Stimulated activated CD4-positive, alpha-beta T cell treated with anti-CD3 and anti-CD28 coated beads, Interleukin-12 subunit alpha, Interleukin-12 subunit beta, amount 100 ng/mL, for 4 hours (primary cell): ENCODE results near the gene CLEC18A.
"Not testable (repeated sequence)": the region's sequence is repeated elsewhere in the genome, so short reads cannot be mapped to it uniquely, and the experiment has no call there.

Experiments used
- DNase-seq: peaks from one replicate; pipeline ENCODE4 v3.0.0-alpha.2; 2020

CLEC18A gene

DNA sequence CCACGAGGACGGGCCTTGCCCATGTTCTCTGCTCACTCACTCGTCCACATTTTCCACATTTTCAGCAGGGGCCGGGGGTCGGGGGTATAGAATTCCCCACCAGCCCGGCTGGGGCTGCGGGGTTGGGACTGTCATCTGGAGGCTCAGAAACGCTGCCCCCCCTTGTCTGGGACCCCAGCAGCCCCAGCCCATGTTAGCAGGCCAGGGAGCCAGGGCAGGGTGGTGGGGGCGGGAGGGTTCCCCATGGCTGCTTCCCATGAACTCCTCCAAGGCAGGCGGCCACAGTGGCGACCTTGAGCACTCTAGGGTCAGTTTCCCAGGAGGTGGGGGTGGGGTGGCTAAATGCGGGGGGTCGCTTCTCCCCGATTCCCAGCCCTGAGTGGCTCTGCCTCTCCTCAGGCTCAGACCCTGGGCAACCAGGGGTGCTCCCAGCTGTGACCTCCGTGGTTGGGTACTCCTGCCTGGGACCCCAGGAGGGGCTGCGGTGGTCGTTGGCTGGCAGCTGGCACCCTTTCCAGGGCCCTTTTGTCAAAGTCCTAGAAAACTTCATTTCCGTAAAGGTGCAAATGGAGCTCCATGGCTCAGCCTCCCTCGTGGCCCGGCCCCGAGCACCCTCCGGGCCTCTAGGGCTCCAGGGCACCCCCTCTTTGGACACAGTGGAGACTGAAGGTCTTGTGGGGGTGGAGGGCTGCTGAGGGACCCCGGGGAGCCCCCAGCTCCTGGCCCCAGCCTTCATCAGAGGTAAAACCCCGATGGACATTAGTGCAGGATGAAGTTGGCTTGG is 1.6 kb downstream of the CLEC18A start:
- not testable (repeated sequence) for DNase-seq

DNA sequence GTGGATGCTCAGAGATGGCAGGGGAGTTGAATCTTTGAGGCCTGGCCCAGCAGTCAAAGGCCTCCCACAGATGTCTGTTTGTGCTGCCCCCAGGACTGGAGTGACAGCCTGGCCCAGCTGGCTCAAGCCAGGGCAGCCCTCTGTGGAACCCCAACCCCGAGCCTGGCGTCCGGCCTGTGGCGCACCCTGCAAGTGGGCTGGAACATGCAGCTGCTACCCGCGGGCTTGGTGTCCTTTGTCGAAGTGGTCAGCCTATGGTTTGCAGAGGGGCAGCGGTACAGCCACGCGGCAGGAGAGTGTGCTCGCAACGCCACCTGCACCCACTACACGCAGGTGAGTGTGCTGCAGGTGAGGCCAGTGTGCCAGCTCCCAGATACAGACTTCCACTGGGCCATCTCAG is 3.1 kb downstream of the CLEC18A start:
- DNase-seq, result not testable (repeated sequence)

DNA sequence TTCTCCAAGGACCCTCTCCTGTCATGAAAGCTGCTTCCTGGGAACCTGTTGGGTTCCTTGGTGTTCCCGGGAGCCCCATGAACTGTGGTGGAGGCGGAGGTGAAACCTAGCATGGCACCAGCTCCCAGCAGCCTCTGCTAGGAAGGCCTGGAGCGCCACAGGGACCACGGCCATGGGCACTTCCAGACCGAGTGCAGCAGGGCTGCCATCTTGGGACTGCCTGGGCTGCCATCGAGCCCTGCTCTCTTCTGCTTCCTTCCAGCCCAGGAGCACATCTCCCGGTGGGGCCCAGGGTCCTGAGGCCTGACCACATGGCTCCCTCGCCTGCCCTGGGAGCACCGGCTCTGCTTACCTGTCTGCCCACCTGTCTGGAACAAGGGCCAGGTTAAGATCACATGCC is 12.2 kb downstream of the CLEC18A start:
- not testable (repeated sequence) for DNase-seq

DNA sequence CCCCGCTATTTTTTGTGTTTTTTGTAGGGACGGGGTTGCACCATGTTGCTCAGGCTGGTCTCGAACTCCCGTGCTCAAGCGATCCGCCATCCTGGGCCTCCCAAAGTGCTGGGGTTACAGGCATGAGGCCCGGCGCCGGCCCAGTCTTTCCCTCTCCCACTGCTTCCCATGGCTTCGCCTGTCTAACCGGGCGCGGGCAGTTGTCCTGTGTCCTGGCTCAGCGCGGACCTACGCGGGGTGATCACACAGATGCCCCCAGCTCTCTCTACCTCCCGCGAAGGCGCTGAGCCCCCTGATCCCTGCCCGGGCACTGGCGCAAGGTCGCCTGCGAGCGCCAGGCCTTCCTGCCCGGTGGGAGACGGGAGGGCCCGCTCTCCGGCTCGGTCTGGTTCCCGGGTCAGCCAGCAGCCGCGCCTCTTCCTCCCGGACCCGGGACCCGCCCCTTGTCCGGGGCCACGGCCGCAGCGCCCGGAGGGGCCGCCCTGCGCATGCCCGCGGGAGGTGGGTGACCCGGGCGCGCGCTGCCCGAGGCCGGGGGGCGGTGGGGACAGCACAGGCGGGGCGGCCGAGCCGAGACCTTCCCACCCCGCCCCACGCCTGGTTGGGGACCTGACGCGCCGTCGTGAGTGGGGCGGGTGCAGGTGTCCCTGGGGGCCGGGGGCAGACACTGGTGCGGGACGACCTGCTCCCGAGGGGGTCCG is 14.0 kb downstream of the CLEC18A start:
- not testable (repeated sequence) for DNase-seq

DNA sequence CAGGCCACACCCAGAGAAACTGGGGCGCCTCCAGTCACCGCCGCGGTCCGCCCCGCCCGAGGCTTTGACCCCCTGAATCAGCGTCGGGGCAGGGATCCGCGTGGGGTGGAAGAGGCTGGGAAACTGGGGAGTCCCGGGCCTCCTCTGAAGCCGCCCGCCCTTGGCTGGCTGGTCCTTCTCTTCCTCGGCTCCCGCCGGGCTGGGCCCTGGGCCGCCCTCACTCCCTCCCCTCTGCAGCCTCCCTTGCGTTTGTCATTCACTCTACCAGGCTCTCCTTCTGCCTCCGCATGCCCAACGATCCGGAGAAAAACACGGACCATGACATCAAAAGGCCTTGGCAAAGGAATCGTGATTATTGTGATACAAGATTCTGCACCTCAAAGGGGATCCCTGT is 14.5 kb downstream of the CLEC18A start:
- not testable (repeated sequence) for DNase-seq

DNA sequence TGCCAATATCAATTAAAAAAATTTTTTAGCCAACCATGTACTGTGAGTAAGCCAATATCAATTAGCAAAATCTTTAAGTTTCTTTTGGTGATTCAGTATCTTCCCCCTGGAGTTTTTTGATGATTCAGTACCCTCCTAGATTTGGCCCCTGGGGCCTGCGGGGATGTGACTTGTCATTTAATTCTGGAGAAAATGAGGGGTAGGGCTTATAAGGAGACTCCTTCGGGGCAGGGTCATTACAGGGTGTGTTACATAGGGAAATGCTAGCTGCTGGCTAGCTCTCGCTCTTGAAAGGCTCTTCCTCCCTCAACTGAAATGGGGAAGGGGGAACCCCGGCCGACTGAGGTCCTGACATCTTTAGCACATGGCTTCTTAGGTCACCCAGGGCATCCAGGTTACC is 16.6 kb downstream of the CLEC18A start:
- not testable (repeated sequence) for DNase-seq

DNA sequence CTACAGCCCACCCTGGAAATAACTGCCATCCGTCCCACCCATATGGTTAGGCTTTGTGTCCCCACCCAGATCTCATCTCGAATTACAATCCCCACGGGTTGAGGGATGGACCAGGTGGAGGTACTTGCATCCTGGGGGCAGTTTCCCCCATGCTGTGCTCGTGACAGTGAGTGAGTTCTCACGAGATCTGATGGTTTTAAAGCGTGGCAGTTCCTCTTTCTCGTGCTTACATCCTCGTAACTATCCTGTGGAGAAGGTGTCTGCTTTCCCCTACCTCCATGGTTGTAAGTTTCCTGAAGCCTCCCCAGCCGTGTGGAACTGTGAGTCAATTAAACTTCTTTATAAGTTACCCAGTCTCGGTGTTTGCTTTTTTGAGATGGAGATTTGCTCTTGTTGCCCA is 17.0 kb downstream of the CLEC18A start:
- not testable (repeated sequence) for DNase-seq

DNA sequence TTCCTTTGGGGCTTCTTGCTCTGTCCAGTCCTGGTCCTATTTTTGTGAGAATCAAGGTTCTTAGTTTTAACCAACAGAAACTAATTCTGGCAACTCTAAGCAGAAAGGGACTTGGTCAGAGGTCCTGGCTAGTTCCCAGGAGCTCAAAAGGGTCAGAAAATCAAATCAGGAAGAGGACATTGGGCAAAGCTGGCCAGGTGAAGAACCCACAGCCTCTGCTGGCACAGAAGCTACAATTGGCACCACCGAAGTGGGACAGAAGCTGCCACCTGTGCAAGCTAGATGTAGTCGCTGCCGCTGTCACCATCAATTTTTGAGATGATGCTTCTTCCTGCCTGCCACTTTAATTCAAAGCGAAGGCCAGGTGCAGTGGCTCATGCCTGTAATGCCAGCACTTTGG is 18.5 kb downstream of the CLEC18A start:
- DNase-seq, result not testable (repeated sequence)

DNA sequence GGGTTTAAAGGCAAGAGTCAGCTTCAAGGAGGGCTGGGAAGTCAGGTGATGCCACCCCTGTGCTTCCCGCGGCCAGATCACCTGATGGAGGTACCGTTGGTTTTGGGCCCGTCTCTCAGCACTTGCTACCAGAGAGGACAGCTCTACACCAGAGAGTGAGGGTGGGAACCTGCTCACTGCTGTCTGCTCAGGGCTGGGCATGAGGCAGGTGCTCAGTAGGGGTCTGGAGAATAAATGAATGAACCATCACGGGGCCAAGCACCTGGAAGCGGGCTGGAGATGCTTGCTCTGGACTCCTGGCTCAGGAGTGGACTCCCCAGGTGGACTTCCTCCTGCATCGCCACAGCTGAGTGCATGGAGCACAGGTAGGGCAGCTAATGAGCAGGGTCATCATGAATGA is 21.0 kb downstream of the CLEC18A start:
- DNase-seq, result not testable (repeated sequence)

DNA sequence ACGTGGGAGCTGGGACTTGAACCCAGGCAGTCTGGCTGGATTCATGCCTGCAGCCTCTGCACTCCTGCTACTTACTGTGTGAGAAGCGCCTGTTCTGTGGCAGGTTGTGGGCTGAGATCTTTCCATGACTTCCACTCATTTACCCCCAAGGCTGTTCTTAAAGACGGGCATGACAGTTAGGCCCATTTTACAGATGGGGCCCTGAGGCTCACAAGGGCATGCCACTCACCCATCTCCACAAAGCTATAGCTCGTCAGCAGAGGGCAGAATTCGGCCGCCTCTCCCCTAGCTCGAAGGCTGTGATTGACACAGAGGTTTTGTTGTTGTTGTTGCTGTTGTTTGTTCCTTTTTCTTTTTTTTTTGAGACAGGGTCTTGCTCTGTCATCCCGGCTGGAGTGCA is 21.8 kb downstream of the CLEC18A start:
- DNase-seq, result not testable (repeated sequence)

DNA sequence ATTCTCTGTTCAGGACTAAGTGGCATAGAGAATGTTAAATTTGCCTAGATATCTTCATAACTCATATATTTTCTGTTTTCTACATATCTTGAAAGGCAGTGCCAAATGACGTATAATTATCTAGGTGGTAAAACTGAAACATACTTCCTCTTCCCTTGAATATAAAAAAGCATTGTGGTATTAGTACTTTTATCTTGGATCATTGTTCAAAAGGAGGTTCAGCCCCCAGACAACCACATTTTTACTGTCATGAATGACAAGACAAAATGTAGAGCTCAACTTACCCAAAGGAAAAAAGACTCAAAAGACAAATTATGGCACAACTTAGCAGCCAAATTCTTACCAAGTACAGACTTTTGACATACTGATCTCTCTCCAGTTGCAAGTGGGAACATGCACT is 34.1 kb downstream of the CLEC18A start:
- not testable (repeated sequence) for DNase-seq

DNA sequence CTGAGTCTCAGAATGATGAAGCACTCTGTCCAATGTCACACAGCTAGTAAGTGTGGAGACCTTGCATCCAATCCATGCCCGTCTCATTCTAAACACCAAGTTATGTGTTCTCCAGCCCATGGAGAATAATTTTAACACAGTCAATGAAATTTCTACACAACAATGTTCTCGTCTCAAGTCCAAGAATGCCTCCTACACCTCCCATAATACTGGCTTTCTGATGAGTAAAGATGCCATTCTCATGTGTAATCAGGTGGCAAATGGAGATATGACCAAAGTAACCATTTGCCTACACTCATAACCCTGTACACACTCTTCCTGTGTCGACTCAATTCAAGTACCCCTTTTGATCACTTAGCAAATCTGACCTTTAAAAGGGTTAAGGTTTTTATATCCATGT is 46.8 kb downstream of the CLEC18A start:
- DNase-seq, result not testable (repeated sequence)

DNA sequence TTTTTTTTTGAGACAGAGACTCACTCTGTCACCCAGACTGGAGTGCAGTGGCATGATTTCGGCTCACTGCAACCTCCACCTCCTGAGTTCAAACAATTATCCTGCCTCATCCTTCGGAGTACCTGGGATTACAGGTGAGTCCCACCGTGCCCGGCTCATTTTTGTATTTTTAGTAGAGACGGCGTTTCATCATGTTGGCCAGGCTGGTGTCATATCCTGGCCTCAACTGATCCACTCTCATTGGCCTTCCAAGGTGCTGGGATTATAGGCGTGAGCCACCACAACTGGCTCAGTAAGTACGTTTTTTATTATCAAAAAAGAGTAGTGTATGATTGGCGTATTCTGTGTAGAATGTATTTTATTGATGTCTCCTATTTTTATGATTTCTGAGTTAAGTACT is 48.7 kb downstream of the CLEC18A start:
- DNase-seq, result not testable (repeated sequence)

DNA sequence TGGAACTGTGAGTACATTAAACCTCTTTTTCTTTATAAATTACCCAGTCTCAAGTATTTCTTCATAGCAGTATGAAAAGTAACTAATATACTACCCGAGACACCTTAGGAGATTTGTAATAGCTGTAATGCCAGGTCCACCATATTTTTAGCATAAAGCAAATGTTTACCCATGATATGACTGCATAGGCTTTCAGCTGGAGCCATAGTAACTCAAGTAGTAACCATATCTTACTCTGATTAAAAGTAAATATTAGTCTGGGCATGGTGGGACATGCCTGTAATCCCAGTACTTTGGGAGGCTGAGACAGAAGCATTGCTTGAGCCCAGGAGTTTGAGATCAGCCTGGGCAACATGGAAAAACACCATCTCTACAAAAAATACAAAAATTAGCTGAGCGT is 52.4 kb downstream of the CLEC18A start:
- DNase-seq, result not testable (repeated sequence)

DNA sequence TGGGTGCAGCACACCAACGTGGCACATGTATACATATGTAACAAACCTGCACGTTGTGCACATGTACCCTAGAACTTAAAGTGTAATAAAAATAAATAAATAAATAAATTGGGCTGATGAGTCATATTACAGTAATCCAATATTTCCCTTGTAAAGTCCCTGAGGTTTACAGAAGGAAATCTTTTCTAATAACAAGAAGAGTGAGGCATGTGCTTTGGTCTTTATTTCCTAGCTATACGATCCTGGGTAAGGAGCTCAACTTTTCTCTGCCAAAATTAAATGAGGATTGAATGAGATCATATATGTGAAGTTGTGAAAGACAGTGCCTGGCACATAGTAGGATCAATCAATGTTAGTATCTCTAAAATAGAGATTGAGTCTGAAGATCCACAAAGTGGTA is 57.5 kb downstream of the CLEC18A start:
- DNase-seq, result not testable (repeated sequence)

DNA sequence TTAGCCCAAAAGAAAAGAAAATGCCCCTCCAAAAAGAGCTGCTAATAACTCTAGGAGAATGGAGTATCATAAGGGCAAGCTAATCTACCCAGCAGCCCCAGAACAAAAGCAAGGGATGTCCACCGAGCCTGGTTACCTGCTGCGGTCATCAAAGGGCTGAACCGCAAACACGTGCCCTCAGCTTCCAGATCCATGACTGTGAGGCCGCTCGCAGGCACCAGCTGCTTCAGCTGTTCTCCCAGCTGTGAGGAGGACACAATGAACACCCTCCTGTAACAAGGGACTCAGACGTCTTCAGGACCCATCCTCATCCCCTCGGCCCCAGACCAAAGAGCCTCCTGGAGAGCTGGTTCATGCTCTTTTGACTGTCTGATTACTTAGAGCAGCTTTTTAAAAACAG is 59.5 kb downstream of the CLEC18A start:
- DNase-seq, result not testable (repeated sequence)

DNA sequence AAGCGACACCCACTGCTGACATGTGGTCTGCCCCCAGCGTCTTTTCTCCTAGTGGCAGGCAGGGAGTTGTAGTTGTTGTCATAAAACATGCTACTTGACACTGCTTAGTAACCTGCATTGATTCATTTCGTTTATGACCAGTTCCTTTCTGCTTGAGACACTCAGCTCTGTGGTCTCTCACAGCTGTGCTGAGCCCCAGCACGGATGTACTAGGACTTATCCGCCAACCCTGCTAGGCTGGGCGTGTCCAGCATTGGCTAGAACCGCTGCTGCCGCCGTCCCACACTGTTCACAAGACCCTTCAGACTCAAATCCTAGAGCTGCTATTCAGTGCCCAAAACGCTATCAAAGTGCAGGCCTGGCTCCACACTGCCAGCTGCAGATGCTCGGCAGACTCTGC is 60.0 kb downstream of the CLEC18A start:
- not testable (repeated sequence) for DNase-seq

DNA sequence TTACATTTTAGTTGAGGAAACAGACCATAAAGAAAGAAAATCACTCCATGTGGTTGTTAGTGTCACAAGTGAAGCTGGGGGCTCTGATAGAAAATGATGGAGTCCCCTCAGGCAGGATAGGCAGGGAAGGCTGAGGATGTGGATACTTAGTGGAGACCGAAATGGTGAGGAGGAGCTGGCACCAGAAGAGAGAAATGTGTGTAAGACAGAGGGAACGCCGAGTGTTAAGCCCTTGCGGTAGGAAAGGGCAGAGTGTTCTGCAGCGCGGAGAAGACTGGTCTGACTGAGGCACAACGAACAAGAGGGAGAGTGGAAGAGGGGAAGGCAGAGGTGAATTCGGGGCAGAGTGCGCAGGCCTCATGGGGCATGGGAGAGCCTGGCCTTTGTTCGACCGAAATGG is 61.2 kb downstream of the CLEC18A start:
- DNase-seq, result not testable (repeated sequence)

DNA sequence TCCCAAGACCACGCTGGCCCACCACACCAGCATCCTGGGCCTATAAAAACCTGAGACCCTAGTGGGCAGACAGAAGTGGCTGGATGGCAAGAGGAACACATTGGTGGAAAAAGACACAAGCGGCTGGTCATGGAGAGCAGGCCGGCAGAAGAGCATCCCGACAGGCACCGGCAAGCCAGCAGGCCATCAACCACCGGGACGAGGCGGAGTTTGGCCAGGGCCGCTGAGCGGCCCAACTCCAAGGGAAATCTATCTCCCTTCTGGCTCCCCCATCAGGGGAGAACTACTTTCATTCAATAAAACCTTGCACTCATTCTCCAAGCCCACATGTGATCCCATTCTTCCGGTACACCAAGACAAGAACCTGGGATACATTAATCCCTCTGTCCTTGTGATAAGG is 61.8 kb downstream of the CLEC18A start:
- not testable (repeated sequence) for DNase-seq
